C1 segment of cervical spinal cord (tissue), 14 donors: ENCODE results near the gene LRP2BP.
A peak's percentile ranks its signal among the peaks of the same experiment; 100 is the strongest.
"Not testable (repeated sequence)": the region's sequence is repeated elsewhere in the genome, so short reads cannot be mapped to it uniquely, and the experiment has no call there.

Experiments used
- DNase-seq, 14 donors: peaks; one replicate each; lab custom pipeline; 2025; lab: John Stamatoyannopoulos, UW

LRP2BP gene

DNA sequence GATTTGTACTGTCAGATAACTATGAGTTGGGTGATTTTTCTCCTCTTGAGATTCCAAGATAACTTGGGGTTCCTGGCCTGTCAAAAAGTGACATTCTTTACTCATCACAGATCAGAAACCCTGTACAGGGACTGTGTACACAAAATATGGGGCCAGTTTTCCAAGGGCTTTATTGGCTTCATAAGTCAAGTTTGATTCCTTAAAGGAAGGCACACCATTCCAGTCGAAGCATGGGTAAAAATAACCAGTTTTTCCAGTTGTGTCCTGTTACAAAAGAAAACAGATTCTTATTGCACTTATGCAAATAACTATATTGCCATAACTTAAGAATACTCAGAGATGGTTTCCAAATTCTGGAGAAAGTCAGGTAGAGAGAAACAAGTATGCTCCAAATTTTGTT is 70.0 kb downstream of the LRP2BP start:
- not testable (repeated sequence) for DNase-seq

GRCh38 chr4:185324361-185324760 is 71.4 kb downstream of the LRP2BP start:
- DNase-seq, result not testable (repeated sequence)

GRCh38 chr4:185323606-185324005 is 72.1 kb downstream of the LRP2BP start:
- DNase-seq, result no peak

- no peak for DNase-seq
Observed at GRCh38 chr4:185322803-185323202, 72.9 kb downstream of the LRP2BP start.

GRCh38 chr4:185318679-185319078 is 77.0 kb downstream of the LRP2BP start:
- peak in 1 of 14 donors; percentile 14 for DNase-seq

DNA sequence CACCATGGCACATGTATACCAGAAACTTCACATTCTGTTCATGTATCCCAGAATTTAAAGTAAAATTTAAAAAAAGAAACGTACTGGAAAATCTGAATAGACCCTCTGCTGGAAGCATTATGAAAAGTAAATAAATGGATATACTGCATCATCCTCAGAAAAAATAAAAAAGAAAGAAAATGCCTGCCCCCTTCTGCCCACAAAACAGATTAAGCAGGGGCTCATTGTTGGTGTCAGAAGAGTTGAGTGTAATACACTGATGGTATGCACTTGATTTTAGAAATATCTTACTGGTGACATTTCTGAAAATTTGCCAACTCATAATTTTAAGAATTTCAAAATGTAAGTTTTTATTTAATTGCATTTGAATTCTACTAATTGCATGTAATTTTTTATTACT is 77.8 kb downstream of the LRP2BP start:
- no peak for DNase-seq

DNA sequence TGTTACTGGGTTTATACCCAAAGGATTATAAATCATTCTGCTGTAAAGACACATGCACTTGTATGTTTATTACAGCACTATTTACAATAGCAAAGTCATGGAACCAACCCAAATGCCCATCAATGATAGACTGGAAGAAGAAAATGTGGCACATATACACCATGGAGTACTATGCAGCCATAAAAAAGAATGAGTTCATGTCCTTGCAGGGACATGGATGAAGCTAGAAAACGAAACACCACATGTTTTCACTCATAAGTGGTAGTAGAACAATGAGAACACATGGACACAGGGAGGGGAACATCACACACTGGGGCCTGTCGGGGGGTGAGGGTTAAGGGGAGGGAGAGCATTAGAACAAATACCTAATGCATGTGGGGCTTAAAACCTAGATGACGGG is 78.3 kb downstream of the LRP2BP start:
- not testable (repeated sequence) for DNase-seq
